GM18519 (cell line): ENCODE measurements around the gene SLC20A1.
"Not testable (repeated sequence)": the region's sequence is repeated elsewhere in the genome, so short reads cannot be mapped to it uniquely, and the experiment has no call there.

Experiments
- ATAC-seq: cut with Tn5 transposase; IDR thresholded peaks from one replicate; pipeline ENCODE4 v1.9.1; 2021; ENCODE audit warnings: mild to moderate bottlenecking, moderate library complexity; ENCODE audit not compliant: unreplicated experiment, low FRiP score

SLC20A1 gene

DNA sequence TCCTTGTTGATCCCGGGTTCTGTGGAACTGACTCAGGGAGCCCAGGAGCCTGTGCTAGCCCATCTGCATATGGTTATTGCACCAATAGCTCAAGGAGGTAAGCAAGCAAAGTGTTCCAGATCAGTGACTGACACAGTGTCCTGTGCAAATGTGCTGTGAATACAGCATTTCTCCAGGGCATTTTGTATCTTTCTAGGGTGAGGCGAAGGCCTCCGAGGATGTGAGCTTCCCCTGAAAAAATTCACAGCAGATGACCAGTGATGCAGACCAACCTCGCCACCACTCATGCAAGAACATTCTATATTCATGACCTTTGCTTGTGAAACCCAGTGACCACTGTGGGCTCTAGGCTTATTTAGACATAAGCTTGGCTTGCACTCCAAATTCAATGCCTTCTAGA, 59.8 kb downstream of the SLC20A1 start:
- ATAC-seq = no peak

DNA sequence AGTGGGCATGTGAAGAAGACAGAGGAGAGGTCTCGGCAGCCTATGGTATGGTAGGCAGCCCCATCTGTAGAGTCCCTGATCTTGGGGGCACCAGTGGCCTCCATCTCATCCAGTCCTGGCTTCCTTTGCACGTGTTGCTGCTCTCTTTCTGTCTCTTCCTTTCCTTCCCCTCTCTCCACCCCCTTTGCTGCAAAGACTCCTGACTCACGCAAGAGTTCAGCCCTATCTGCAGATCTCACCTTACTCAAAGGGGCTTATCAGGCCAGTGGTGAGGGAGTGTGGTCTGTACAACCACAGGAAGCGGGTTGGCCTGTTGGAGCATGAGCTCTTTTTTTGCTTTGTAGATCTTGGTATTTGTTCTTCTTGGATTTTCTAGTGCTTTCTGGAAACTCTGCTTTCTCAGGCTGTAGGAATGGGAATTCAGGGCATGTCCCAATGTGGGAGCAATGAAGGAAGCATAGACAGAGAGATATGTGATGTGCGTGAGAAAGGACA, 60.5 kb downstream of the SLC20A1 start:
- ATAC-seq = no peak

GRCh38 chr2:112706947-112707346, 61.2 kb downstream of the SLC20A1 start:
- ATAC-seq = not testable (repeated sequence)

DNA sequence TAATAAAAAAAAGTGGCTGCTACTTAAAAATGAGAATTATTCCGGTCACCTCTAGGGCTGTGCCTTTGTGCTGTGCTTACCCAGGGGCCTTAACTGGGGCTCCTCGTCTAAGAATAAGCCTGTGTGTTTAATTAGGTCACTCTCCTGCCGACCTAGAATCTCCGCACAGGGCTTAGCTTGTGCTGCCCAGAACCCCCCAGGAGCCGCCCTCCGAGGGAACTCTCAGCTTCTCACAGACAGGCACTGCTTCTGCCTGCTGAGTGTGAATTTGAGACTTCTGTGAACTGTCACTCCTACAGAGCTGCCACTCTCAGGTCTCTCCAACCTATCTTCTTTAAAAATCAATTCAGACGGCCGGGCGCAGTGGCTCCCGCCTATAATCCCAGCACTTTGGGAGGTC, 63.2 kb downstream of the SLC20A1 start:
- no peak for ATAC-seq

DNA sequence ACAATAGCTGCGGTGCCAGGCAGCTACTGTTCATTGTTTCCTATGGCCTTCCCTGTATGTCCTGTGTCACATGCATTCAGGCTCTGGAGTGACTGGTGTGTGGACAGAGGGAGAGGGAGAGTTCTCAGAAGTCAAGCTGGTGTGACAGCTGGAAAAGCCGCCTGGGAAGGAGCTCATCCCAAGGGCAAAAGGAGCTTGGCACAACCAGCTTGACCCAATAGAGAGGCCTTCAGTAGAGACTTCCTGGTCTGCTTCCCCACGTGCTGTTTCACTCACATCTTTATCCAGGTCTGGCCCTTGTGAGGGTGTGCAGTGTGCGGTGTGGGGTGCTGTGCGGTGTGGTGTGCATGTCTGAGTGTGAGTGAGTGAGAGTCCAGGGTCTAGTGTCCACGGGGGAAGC, 64.0 kb downstream of the SLC20A1 start:
- ATAC-seq = no peak

DNA sequence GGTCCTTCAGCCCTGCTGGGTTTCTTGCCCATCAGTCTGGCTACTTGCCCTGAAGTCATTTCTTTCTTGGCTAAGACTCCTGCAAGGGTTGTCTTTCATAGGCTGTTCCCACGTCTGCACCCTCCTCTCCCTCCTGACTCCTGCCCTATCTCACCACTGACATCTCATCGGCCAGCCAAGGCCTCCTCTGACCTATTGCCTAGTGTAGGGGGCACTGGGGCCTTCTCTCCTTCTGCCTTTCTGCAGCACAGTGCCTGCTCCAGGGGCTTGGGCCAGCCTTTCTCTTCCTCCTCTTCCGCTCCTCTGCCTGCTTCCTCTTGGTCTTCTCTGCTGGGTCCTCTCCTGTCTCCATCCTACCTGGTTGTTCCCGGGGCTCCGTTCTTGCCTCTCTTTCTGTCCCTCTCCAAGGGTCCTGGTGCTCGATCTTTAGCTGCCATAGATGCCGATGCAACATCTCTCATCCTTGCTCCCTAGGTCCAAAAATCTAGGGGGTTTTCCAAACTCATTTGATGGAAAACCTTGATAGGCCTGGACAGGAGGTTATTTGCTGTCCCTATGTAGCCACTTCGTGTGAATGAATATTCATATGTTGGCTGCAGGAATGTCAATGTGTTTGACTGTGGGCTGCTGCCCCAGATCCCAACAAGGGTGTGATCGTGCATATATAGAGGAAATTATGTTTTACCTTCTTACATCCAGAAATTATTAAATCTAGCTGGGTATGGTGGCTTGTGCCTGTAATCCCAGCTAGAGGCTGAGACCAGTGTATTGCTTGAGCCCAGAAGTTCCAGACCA, 65.4 kb downstream of the SLC20A1 start:
- no peak for ATAC-seq

GRCh38 chr2:112712465-112712864, 66.7 kb downstream of the SLC20A1 start:
- no peak for ATAC-seq

DNA sequence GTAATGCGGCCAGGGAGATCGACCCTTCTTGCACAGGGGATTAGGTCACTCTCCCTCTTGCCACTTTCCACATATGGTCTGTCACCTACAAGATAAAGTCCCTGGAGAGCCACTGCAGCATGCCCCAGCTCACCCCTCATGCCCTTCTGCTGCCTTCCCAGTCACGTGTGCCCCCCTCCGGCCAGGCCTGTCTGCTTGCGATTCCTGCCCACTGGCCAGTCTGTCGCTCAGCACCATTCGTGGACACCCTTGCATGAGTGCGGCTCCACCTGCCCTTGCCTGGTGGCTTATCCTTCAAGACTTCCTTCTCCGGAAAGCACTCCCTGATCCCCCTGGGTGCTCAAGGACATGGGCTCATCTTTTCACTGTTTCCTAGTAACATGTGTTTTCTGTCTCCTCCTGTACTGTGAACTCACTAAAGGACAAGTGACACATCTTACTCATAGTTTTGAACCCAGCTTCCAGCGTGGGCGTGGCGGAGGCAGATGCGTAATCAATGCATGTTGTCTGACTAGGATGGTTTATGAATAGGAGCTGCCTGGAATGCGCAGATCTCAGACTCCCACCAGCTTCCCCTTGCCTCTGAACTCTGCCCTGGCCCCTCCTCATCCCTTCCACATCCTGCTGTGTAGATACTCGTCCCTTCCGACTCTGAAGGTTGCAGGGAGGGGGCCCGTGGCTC, 67.3 kb downstream of the SLC20A1 start:
- no peak for ATAC-seq
